ENCODE data around the gene TBL1Y. TPM values are rescaled to one million over a fixed set of nuclear protein-coding genes. Genes with fewer than 3 reads are reported as not detected.

The TBL1Y gene
- total RNA-seq, 1 donor from 2014 or later = 0.64 TPM

DNA sequence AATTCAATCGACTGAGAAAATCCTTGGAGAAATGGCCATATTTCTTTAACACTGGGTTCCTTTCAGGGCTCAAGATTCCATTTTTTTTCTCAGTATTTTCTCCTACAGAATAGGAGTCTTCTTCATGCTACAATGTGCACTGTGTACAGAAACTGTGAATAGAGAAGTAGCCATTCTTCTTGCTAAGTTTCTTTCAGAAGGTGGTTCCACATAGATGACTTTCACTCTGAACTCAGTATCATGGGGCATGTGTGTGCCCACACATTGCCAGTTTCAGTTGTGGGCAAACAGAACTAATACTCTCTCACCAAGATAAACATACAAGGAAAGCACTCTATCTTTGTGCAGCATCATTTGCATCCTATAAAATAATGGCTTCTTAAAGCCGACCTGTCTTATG, 89.4 kb downstream of the TBL1Y start:
- no peaks in the 10 kb centered on the region for H3K9me3 Mint-ChIP-seq (ENCODE audit: unreplicated experiment)
- Histone ChIP-seq H3K9ac (ENCODE audit: low read length) (no peak overlapping the region), H4K20me1 (ENCODE audit: insufficient read depth, low read length) (no peaks in the 10 kb centered on the region), H3K36me3 (ENCODE audit: insufficient read depth, low read length) (no peaks in the 10 kb centered on the region), H3K4me1 (ENCODE audit: insufficient read depth, low read length) (no peaks in the 10 kb centered on the region), H3K27ac (ENCODE audit: low read depth, low read length) (no peak overlapping the region), H3K4me2 (ENCODE audit: low read length) (no peak overlapping the region), H3K79me2 (ENCODE audit: insufficient read depth, low read length) (no peaks in the 10 kb centered on the region), H3K9me3 (ENCODE audit: insufficient read depth, low read depth, low read length) (no peaks in the 10 kb centered on the region), H3K27me3 (ENCODE audit: insufficient read depth, low read length) (no peaks in the 10 kb centered on the region), H2AFZ (ENCODE audit: low read depth, low read length) (no peak overlapping the region), H3K4me3 (ENCODE audit: insufficient read depth, low read depth, low read length) (no peak overlapping the region)
- H3K36me3 Mint-ChIP-seq (ENCODE audit: low read depth, unreplicated experiment) = no peaks in the 10 kb centered on the region
- H3K4me1 Mint-ChIP-seq (ENCODE audit: low read depth, unreplicated experiment) = no peaks in the 10 kb centered on the region
- DNase-seq (ENCODE audit: low read depth) (no peak), FAIRE-seq (no peak)
- TF ChIP-seq EZH2 (IDR thresholded peaks at IDR 0.05; ENCODE audit: insufficient read depth, low read length) = no peak
- TF ChIP-seq, protein P1, sequence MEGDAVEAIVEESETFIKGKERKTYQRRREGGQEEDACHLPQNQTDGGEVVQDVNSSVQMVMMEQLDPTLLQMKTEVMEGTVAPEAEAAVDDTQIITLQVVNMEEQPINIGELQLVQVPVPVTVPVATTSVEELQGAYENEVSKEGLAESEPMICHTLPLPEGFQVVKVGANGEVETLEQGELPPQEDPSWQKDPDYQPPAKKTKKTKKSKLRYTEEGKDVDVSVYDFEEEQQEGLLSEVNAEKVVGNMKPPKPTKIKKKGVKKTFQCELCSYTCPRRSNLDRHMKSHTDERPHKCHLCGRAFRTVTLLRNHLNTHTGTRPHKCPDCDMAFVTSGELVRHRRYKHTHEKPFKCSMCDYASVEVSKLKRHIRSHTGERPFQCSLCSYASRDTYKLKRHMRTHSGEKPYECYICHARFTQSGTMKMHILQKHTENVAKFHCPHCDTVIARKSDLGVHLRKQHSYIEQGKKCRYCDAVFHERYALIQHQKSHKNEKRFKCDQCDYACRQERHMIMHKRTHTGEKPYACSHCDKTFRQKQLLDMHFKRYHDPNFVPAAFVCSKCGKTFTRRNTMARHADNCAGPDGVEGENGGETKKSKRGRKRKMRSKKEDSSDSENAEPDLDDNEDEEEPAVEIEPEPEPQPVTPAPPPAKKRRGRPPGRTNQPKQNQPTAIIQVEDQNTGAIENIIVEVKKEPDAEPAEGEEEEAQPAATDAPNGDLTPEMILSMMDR (IDR thresholded peaks at IDR 0.05; ENCODE audit: insufficient read depth, low read depth, low read length) = no peak
- H3K27me3 Mint-ChIP-seq (ENCODE audit: low read depth, unreplicated experiment) = no peaks in the 10 kb centered on the region
- no peak overlapping the region for H3K27ac Mint-ChIP-seq (ENCODE audit: unreplicated experiment)
- no peak overlapping the region for H3K4me3 Mint-ChIP-seq (ENCODE audit: unreplicated experiment)

DNA sequence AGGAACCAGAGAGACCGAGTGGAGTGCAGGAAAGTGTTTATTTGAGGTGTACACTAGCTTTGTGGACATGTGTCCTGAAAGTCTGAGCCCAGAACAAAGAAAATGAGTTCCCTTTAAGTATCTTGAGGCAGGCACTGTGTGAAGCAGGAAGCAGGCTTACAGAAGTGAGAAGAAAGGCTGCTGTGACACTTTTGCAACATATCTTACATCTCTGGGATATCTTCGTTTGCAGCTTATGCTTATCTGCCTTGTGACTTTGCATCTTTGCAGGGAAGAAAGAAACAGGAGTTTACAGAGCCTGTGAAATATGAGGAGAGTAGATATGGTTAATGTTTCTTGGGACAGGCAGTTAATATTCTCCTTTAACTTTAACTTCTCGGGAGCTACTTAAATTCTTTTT, 92.1 kb downstream of the TBL1Y start:
- no peak for DNase-seq (ENCODE audit: low read depth)

DNA sequence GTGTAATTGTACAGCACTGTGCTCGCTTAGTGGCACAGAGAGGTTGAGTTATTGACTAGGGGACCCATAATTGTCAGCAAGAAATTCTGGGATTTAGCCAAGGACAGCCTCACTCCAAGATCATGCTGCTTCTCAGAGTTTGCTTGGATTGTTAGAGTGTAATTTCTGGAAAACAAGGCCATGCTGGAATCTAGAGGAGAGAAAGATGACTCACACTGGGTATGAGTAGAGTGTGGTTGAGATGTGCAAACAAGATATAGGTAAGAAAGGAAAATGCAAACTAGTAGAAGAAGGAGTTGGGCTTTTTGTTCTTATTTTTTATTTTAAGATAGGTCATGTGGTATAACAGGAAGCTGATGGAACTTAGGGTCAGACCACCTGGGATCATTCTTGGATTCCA, 97.4 kb downstream of the TBL1Y start:
- no peaks in the 10 kb centered on the region for H3K9me3 Mint-ChIP-seq (ENCODE audit: unreplicated experiment)
- no peaks in the 10 kb centered on the region for H3K27me3 Mint-ChIP-seq (ENCODE audit: low read depth, unreplicated experiment)
- FAIRE-seq = no peak

More for the DNA sequence above, 92.1 kb downstream of the TBL1Y start:
- H3K9me3 ChIP-seq (ENCODE audit: insufficient read depth, low read depth, low read length) = no peaks in the 10 kb centered on the region
- no peak overlapping the region for H3K4me2 ChIP-seq (ENCODE audit: low read length)
- Mint-ChIP-seq H3K27ac (ENCODE audit: unreplicated experiment) (no peak overlapping the region), H3K9me3 (ENCODE audit: unreplicated experiment) (no peaks in the 10 kb centered on the region), H3K27me3 (ENCODE audit: low read depth, unreplicated experiment) (no peaks in the 10 kb centered on the region), H3K36me3 (ENCODE audit: low read depth, unreplicated experiment) (no peaks in the 10 kb centered on the region), H3K4me3 (ENCODE audit: unreplicated experiment) (no peak overlapping the region), H3K4me1 (ENCODE audit: low read depth, unreplicated experiment) (no peaks in the 10 kb centered on the region)
- H4K20me1 ChIP-seq (ENCODE audit: insufficient read depth, low read length) = no peaks in the 10 kb centered on the region
- no peak overlapping the region for H3K27ac ChIP-seq (ENCODE audit: low read depth, low read length)
- no peaks in the 10 kb centered on the region for H3K4me1 ChIP-seq (ENCODE audit: insufficient read depth, low read length)
- TF ChIP-seq, protein P1 (IDR thresholded peaks at IDR 0.05; ENCODE audit: insufficient read depth, low read depth, low read length) = no peak
- TF ChIP-seq EZH2 (IDR thresholded peaks at IDR 0.05; ENCODE audit: insufficient read depth, low read length) = no peak
- H3K27me3 ChIP-seq (ENCODE audit: insufficient read depth, low read length) = no peaks in the 10 kb centered on the region
- H3K79me2 ChIP-seq (ENCODE audit: insufficient read depth, low read length) = no peaks in the 10 kb centered on the region
- H2AFZ ChIP-seq (ENCODE audit: low read depth, low read length) = no peak overlapping the region
- H3K9ac ChIP-seq (ENCODE audit: low read length) = no peak overlapping the region
- no peak for FAIRE-seq
- H3K36me3 ChIP-seq (ENCODE audit: insufficient read depth, low read length) = no peaks in the 10 kb centered on the region
- H3K4me3 ChIP-seq (ENCODE audit: insufficient read depth, low read depth, low read length) = no peak overlapping the region

More for the DNA sequence above, 97.4 kb downstream of the TBL1Y start:
- Histone ChIP-seq H3K4me1 (ENCODE audit: insufficient read depth, low read length) (no peaks in the 10 kb centered on the region), H4K20me1 (ENCODE audit: insufficient read depth, low read length) (no peaks in the 10 kb centered on the region), H3K79me2 (ENCODE audit: insufficient read depth, low read length) (no peaks in the 10 kb centered on the region), H3K4me3 (ENCODE audit: insufficient read depth, low read depth, low read length) (no peak overlapping the region), H3K27me3 (ENCODE audit: insufficient read depth, low read length) (no peaks in the 10 kb centered on the region), H3K9me3 (ENCODE audit: insufficient read depth, low read depth, low read length) (no peaks in the 10 kb centered on the region), H2AFZ (ENCODE audit: low read depth, low read length) (no peak overlapping the region), H3K9ac (ENCODE audit: low read length) (no peak overlapping the region), H3K36me3 (ENCODE audit: insufficient read depth, low read length) (no peaks in the 10 kb centered on the region), H3K4me2 (ENCODE audit: low read length) (no peak overlapping the region), H3K27ac (ENCODE audit: low read depth, low read length) (no peak overlapping the region)
- DNase-seq (ENCODE audit: low read depth) = no peak
- TF ChIP-seq EZH2 (IDR thresholded peaks at IDR 0.05; ENCODE audit: insufficient read depth, low read length) = no peak
- TF ChIP-seq, protein P1 (IDR thresholded peaks at IDR 0.05; ENCODE audit: insufficient read depth, low read depth, low read length) = no peak
- peaks cover 2% of the 10 kb centered on the region for H3K4me1 Mint-ChIP-seq (ENCODE audit: low read depth, unreplicated experiment)
- no peak overlapping the region for H3K27ac Mint-ChIP-seq (ENCODE audit: unreplicated experiment)
- H3K36me3 Mint-ChIP-seq (ENCODE audit: low read depth, unreplicated experiment) = no peaks in the 10 kb centered on the region
- no peak overlapping the region for H3K4me3 Mint-ChIP-seq (ENCODE audit: unreplicated experiment)

Data from astrocyte (in vitro differentiated cells and primary cell).